NCI-H146 treated with DMSO at 0.1 percent for 48 hours (cell line): Measurements from ENCODE around the gene CHTF18.
"Not testable (repeated sequence)": the region's sequence is repeated elsewhere in the genome, so short reads cannot be mapped to it uniquely, and the experiment has no call there.

Experiments
- DNase-seq: peaks from one replicate; lab custom pipeline; 2025; ENCODE audit not compliant: unreplicated experiment; lab: John Stamatoyannopoulos, UW

Gene CHTF18

DNA sequence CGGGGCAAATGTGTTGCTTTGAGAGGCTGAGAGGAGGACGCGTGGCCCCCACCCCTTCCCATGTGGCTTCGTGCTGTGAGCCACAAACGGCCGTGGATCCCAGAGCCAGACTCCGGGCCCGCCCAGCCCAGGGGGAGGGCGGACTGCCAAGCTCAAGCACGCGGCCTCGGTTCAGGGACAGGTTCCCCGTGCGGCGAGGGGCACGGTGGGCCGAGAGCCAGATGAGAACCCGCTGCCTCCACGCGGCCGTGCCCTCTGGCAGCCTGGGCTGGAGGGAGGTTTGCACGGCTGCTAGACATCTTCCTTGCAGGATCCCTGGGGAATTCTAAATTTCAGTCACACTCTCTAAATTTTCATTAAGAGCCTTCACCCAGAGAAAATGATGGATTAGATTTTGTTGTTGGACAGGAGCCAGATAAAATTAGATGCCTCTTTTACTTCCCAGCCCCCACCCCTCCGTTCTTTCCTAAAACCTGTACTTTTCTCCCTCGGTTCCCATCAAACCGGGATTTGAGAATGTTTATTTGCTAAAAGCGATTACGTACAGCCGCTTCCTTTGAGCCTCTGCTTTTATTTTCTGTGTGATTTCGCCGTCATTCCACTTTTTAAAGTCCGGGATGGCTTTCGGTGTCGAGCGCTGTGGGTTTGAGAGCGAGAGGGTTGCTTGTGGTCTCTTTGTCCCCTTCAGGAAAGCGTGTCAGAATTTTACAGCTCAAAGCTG is 37.1 kb downstream of the CHTF18 start:
- no peak for DNase-seq

DNA sequence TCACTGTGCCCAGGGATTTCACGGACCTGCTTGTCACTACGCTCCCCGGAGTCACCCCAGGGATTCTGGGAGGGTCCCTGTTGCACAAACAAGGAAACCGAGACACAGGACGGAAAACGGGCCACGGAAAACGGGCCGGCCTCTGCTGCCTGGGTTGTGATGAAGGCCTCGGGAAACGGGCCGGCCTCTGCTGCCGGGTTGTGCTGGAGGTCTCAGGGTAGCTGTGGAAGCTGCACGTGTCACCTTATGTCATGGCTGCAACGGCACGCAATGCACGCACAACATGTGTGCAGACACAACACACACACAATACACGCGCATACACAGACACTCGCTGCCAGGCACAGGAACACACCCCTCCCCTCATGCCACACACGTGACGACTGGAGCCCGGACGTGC is 39.1 kb downstream of the CHTF18 start:
- DNase-seq = no peak

DNA sequence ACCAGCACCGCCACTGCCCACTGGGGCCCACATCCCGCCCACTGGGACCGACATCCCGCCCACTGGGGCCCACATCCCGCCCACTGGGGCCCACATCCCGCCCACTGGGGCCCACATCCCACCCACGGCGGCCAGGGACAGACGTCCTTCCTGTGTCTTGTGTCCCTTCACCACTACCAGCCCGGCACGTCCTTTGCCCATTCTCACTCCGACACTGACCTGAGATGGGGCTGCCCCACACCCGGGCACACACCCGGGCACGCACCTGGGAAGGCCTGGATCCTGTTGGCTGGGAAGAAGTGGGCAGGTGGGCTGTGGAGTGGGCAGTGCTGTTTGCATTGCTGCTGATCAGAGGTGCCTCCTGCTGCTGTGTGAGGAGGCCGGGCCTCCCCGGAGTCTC is 40.5 kb downstream of the CHTF18 start:
- no peak for DNase-seq

DNA sequence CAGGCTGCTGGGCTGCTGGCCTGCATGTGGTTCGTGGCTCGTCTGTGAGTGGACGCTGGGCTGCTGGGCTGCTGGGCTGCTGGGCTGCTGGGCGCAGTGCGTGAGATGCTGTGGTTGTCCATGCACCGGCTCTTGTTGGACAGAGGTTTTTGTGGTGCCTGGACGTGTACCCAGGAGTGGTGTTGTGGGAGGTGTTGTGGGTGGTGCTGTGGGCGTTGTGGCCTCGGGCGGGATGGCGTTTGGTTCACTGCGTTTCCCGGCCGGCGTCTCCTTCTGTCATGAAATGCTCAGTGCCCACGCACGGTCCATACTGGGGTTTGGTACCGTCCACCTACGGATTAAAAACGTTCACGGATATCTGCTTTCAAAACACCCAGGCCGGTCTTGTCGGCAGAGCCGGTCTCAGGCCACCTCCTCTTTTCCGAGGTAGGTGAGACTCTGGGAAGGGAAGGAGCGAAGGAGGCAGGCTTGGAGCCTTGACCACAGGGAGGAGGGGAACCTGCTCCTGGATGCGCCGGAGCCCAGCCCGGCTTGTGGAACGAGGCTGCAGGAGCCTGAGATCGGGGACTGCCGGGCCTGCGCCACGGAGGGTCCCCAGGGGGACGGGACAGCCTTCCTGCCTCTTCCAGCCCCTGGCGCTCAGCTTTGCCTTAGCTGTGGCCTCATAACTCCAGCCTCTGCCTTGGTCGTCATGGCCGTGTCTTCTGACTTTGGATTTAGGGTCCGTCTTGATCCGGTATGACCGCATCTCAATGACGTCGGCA is 41.9 kb downstream of the CHTF18 start:
- no peak for DNase-seq

DNA sequence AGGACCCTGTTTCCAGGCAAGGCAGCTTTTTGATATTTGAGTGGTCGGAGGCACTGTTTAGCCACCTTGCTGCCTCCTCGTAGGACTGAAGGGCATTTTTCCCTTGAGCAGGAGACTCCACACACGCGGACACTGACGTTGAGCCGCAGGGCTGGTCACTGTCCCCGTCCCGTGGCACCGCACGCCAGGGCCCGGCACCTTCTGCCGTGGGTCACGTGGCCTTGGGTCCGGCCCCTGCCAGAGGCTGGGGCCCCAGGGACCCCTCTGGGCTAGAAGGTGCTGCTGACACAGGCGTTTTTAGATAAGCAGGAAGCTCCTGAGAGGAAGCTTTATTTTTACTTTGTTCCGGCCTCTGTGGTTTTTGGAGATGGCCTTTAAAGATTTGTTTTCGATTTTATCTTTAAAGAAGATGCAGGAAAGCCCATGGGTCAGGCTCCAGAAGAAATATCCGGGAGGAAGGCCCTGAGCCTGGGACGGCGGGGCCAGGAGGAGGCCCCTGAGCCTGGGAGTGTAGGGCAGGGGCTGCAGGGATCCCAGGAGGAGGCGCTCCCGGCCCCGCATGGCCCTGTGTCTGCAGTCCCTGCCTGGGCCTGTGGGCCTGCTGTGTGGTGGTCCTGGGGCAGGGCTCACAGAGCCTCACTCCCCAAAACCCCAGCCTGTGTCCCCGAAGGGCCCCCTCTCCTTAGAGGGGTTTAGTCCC is 42.6 kb downstream of the CHTF18 start:
- DNase-seq = no peak

DNA sequence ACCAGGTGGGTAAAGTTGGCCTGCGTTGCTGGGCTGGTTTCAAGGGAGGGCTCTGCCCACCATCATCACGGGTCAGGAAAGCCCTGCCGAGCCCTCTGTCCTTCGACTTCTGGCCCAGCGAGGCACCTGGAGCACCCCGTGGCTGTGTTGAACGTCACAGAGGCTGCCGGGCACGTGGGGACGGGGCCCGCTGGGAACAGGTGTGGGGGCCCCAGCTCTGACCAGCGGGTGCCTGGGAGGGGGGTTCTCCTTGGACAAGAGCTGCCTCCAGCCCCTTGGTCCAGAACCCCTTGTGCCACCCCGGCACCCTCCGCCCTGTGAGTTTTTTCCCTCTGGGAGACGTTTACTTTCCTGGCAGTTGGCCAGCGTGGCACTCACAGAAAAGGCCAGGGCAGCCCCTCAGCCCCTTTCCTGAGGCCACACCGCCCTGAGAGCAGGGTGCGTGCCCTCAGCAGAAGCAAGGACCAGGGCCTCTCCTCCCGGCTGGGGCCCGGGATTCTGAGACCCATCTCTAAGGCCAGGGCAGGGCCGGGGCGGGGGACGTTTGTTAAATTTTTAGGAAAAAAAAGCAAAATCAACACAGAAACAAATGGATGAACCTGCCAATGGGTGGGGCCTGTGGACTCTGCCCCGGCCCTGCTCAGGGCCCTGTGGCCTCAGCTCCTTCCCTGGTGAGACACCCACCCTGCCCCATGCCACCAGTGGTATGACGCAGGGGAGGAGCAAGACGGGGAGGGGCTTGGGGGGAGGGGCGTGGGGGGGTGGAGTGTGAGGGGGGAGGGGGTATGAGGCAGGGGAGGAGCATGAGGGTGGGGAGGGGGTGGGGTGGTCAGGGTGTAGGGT is 43.4 kb downstream of the CHTF18 start:
- no peak for DNase-seq

DNA sequence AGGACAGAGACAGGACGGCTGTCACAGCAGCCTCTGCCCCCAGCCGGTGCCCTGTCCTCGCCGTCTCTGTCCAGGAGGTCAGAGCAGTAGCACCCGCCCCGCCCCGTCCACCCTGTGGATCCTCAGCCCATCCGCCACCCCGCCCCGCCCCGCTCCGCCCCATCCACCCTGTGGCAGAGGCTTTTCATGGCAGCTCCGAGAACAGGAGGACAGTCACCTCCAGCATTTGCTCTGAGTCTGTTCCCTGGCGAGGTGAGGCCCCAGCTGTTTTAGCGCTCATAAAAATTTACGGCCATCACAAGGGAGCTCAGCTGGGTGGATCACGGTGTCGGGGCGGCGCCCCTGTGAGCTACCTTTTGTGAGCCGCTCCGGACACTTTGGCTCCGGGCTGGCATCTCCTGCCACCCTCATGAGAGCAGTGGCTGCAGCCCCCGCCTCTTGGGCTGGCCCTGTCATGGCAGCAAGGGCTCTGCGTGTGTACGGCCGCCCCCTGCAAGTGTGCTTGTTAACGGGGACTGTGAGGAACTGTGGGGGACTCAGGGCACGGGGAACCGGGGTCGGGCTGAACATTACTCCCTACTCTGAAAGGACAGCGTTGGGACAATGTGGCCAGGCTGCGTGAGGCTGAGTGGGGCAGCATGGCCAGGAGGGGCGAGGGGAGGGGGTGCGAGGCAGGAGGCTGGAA is 44.4 kb downstream of the CHTF18 start:
- no peak for DNase-seq

DNA sequence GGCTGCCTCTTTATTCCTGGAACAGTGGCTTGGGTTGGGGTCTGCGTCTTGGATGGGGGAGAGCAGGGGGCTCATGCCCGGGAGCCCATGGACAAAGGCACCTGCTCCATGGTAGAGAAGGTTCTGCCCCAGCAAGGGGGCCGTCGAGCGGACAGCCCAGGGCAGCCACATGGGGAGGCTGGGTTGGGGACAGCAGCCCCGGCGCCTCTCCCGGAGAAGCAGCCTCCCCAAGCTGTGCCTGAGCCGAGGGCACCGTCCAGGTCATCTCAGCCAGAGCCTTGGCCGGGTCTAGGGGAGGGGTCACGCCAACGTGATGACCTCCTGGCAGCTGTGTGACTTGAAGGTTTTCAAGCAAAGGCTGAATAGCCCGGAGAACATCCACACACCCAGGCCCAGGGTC is 45.0 kb downstream of the CHTF18 start:
- DNase-seq = no peak

DNA sequence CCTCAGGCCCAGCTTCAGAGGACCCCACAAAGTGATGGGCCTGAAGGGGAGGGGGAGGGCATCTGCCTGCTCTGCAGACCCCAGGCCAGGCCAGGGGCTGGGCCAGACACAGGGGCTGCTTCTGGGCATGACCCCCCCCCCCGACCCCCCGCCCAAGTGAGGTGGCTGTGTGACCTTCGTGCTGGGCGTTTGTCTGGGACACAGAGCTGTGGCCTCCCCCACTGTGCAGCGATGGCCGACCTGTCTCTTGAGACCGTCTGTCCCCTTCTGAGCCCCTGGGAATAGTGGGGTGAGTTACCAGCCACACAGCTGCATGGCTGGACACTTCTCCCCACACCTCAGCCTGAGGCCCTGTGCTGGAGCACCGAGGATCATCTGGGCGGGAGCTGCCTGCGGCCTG is 47.0 kb downstream of the CHTF18 start:
- no peak for DNase-seq

DNA sequence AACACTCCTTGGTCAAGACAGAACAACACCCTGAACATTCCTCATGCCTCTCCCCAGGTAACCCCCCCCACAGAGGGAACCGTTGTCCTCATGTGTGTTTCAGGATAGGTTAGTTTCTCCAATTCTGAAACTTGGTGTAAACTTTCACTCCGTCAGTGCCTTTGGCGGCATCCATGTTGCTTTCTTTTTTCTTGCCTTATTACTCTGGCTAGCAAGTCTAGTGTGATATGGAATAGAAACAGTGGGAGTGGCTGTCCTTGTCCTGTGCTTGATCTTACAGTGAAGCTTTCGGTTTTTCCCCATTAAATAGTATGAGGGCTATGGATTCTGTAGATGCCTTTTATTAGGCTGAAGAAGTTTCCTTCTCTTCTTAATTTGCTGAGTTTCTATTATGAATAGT is 47.8 kb downstream of the CHTF18 start:
- DNase-seq = no peak

DNA sequence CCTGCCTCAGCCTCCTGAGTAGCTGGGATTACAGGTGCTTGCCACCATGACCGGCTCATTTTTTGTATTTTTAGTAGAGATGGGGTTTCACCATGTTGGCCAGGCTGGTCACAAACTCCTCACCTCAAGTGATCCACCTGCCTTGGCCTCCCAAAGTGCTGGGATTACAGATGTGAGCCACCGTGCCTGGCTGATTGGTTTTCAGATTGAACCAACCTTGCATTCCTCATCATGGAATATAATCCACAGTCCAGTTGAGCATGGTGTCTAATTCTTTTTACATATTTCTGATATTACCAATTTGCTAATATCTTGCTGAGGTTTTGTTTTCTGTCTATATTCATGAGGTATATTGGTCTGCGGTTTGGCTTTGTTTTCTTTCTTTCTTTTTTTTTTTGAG is 48.4 kb downstream of the CHTF18 start:
- not testable (repeated sequence) for DNase-seq

DNA sequence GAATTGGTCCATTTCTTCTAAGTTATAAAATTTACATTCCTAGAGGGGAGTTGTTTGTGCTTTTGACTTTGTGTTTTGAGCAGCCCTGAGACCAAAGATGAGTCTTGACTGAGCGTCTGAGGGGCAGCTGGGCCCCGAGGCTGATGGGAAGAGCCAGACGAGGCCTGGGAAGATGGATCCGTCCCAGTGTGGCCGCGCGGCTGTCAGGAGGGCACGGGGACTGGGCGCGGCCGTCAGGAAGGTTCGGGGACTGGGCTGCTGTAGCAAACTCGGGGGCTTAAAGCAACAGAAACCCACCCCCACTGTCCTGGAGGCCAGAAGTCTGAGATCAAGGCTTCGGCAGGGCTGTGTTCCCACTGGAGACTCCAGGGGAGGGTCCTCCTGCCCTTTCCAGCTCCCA is 50.3 kb downstream of the CHTF18 start:
- DNase-seq = no peak

DNA sequence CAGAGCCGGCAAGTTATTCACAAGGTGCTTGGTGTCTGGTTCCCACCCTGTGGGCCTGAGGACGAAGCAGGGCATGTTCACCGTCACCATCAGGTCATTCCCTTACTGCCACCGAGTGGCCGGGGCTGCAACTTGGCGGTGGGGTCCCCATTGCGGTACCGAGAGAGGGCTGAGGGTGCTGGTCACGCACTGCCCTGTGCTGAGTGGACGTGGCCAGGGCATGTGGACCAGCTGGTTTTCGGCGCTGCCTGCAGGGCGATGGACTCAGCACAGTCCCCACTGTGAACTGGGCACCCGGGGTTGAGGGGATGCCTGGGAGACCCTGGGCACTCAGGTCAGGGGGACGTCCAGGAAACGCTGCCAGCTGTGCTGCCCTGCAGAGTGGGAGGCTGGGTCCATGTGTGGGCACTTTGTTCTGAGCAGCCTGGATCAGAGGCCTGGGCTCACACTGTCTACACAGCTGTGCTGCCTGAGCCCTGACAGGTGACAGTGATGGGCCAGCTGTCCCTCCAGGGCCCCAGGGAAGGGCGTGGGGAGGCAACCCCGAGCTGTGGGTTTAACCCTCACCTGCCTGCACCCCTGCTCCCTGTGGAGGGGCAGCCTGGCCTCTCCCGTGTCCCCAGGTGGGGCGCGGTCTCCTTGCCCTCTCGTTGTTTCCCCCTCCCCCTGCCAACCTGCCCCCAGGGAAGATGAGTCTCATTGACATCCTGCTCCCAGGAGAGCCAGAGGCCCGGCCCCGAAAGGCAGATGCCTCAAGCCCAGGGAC is 51.4 kb downstream of the CHTF18 start:
- no peak for DNase-seq

DNA sequence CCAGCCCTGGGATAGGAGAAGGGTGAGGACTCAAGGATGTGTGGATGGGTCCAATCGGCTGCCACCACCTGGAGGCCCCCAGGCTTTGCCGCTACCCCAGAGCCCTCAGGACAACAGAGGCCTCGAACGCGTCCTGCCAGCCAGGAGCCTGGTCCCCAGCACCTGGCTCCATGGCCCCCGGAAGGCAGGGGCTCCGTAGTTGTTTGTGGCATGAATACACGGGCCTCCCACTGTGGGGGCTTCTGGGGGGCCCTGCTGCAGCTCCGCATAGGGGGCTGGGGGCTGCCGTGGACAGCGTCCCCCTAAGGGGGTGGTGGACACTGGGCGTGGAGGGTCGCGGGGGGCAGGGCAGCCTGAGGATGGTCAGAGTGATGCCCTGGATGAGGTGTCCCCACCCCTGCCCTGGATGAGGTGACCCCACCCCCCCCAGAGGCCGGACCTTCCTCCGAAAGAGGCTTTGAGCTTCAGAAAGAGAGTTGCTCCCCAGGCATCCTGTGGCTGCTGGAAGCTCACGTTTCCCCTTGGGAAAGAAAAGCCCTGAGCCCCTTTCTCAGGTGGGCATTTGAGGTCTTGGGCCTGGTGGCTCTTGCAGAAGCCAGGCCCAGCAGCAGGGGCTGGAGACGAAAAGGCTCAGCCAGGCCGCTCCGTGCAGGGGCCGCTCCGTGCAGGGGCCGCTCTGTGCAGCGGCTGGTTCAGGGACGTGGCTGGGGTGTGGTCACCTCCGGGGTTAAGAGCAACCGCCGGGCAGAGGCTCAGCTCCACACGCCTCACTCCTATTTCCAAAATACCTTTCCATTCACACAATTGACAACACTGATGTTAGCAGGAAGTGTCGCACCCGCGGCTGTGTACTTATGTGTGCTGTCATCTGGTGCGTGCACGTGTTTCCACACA is 52.4 kb downstream of the CHTF18 start:
- DNase-seq = no peak

DNA sequence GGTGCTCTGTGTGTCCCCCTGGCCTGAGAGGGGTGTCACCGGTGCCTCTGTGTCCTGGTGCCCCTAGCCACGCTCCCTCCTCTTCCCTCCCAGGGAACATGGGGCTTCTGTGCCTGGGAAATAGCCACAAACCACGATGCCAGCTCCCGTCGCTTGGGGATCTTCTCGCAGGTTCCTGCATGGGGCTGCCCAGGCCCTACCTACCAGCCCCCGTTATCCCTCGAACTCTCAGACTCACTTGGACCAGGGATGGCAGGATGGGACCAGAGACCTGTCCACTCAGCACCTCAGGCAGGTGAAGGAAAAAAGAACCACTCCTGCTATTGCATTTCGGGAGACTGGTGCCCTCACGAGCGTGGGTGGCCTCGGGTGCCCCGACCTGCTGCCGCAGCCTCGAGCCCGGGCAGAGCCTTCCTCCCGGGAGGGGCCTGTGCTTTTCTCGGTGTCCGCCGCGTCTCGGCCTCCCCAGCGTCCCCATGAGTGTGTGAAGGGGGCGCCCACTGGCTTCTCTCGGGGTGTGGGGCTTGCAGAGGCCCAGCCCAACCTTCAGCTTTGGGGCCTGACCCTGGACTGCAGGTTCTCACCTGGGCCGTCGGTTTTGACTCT is 53.1 kb downstream of the CHTF18 start:
- DNase-seq = no peak

DNA sequence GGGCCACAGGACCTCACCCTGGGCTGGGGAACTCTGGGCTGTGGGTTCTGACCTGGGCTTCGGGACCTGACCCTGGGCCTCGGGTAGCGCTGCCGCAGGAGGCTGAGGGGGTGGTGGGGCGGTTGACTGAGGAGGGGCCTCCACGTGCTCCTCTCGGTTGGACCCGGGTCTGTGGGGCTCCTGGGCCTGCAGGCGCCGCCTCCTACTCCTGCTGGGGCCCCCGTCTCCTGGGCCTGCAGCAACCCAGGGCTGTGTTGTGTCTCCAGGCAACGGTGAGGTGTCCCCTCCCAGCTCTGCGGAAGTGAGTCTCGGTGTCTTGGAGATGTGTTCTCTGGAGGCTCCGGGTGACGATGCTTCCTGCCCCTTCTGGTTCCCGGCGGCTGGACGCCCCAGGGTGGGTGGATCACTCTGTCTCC is 53.6 kb downstream of the CHTF18 start:
- no peak for DNase-seq

DNA sequence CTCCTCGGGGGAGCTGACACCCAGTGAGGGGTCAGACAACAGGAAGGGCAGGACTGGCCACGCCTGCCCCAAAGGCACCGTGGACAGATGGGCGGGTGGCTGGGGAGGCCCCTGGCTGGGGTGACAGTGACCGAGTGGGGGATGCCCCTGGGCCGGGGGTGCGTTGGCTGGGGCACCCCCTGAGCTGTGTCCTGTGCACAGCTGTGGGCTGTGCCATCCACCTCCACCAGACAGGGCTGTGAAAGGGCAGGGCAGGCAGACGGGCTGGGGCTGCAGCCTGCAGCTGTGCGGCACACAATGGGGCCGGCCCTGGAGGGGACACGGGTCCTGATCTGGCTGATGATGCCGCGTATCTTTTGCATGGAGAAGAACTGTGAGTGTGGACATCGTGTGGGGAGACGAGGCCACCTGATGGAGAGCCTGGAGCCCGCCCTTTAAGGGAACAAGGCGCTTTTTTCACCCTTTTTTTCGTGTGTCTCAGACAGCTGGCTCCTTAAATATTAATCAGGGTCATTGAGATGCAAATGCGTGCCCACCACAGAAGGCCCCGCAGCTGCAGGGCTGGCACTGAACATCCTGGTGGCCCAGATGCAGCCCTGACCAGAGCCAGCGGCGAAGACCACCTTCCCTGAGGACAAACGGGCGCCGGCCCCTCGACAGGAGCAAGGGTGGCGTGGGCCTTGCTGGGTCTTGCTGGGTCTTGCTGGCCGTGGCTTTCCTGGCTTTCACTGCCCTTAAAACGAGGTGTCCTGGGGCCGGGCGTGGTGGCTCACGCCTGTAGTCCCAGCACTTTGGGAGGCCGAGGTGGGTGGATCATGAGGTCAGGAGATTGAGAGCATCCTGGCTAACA is 54.5 kb downstream of the CHTF18 start:
- no peak for DNase-seq

DNA sequence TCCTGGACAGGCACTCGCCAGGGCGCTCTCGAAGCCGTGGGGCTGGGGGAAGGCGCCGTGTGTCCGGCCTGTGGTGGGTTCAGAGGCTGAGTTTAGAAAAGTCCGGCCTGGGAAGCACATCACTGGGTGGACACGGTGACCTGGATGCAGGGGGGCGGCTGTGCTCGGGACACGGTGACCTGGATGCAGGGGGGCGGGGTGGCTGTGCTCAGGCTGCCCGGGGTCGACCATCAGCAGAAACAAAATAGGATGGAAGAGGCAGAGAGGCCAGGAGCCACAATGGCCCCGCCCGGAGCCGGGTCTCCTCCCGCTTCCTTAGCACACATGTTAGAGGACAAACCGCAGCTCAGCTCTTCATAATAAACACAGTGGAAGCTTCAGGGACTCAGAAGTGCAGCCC is 55.4 kb downstream of the CHTF18 start:
- no peak for DNase-seq
